HEK293 (cell line): ENCODE results near the gene PDK4.

ENCODE experiments used
- KLF1 ChIP-seq: fragments of 450-650 bp; formaldehyde crosslinking; IDR thresholded peaks from 2 replicates; pipeline ENCODE4 v1.5.1; 2016; ENCODE audit warnings: missing biosample characterization, missing genetic modification characterization
- REST ChIP-seq: fragments of 450-650 bp; formaldehyde crosslinking; IDR thresholded peaks from 2 replicates; pipeline ENCODE4 v1.5.1; 2016; ENCODE audit warnings: missing biosample characterization, missing genetic modification characterization
- TSHZ1 ChIP-seq: fragments of 450-650 bp; formaldehyde crosslinking; IDR thresholded peaks from 2 replicates; pipeline ENCODE4 v1.5.1; 2016; ENCODE audit warnings: missing biosample characterization, missing genetic modification characterization, borderline replicate concordance
- ZNF112 ChIP-seq: fragments of 450-650 bp; formaldehyde crosslinking; IDR thresholded peaks from 2 replicates; pipeline ENCODE4 v1.5.0; 2017; ENCODE audit warnings: missing biosample characterization, missing genetic modification characterization
- ZNF121 ChIP-seq: fragments of 450-650 bp; formaldehyde crosslinking; IDR thresholded peaks from 2 replicates; pipeline ENCODE4 v1.5.1; 2016; ENCODE audit warnings: missing biosample characterization, missing genetic modification characterization
- ZNF202 ChIP-seq: fragments of 450-650 bp; formaldehyde crosslinking; IDR thresholded peaks from 2 replicates; pipeline ENCODE4 v1.5.1; 2016; ENCODE audit warnings: missing biosample characterization, missing genetic modification characterization, borderline replicate concordance
- ZNF521 ChIP-seq: fragments of 450-650 bp; formaldehyde crosslinking; IDR thresholded peaks from 2 replicates; pipeline ENCODE4 v1.5.1; 2017; ENCODE audit warnings: missing biosample characterization, mild to moderate bottlenecking, missing genetic modification characterization
- ZNF600 ChIP-seq: fragments of 450-650 bp; formaldehyde crosslinking; IDR thresholded peaks from 2 replicates; pipeline ENCODE4 v1.5.1; 2016; ENCODE audit warnings: missing biosample characterization, missing genetic modification characterization
- ZNF777 ChIP-seq: fragments of 450-650 bp; formaldehyde crosslinking; IDR thresholded peaks from 2 replicates; pipeline ENCODE4 v1.5.1; 2017; ENCODE audit warnings: missing biosample characterization, missing genetic modification characterization, borderline replicate concordance
- TF ChIP-seq, protein P1 (sequence below): fragments of 450-650 bp; formaldehyde crosslinking; IDR thresholded peaks from 2 replicates; pipeline ENCODE4 v1.5.1; 2016; ENCODE audit warnings: missing biosample characterization, missing genetic modification characterization
- TF ChIP-seq, protein P2 (sequence below): fragments of 450-650 bp; formaldehyde crosslinking; IDR thresholded peaks from 2 replicates; pipeline ENCODE4 v1.5.1; 2016; ENCODE audit warnings: missing biosample characterization, missing genetic modification characterization
- TF ChIP-seq, protein P3 (sequence below): fragments of 450-650 bp; formaldehyde crosslinking; IDR thresholded peaks from 2 replicates; pipeline ENCODE4 v1.5.1; 2017; ENCODE audit warnings: missing biosample characterization, missing genetic modification characterization

GRCh38 chr7:95631527-95631926, 35.2 kb upstream of the PDK4 start:
- no peak for TF ChIP-seq ZNF202 (tag by site-specific recombination)
- TF ChIP-seq, protein P1, sequence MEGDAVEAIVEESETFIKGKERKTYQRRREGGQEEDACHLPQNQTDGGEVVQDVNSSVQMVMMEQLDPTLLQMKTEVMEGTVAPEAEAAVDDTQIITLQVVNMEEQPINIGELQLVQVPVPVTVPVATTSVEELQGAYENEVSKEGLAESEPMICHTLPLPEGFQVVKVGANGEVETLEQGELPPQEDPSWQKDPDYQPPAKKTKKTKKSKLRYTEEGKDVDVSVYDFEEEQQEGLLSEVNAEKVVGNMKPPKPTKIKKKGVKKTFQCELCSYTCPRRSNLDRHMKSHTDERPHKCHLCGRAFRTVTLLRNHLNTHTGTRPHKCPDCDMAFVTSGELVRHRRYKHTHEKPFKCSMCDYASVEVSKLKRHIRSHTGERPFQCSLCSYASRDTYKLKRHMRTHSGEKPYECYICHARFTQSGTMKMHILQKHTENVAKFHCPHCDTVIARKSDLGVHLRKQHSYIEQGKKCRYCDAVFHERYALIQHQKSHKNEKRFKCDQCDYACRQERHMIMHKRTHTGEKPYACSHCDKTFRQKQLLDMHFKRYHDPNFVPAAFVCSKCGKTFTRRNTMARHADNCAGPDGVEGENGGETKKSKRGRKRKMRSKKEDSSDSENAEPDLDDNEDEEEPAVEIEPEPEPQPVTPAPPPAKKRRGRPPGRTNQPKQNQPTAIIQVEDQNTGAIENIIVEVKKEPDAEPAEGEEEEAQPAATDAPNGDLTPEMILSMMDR (tag by site-specific recombination), result no peak
- no peak for TF ChIP-seq REST (tag by site-specific recombination)
- no peak for TF ChIP-seq ZNF121 (tag by site-specific recombination)
- TF ChIP-seq, protein P2, sequence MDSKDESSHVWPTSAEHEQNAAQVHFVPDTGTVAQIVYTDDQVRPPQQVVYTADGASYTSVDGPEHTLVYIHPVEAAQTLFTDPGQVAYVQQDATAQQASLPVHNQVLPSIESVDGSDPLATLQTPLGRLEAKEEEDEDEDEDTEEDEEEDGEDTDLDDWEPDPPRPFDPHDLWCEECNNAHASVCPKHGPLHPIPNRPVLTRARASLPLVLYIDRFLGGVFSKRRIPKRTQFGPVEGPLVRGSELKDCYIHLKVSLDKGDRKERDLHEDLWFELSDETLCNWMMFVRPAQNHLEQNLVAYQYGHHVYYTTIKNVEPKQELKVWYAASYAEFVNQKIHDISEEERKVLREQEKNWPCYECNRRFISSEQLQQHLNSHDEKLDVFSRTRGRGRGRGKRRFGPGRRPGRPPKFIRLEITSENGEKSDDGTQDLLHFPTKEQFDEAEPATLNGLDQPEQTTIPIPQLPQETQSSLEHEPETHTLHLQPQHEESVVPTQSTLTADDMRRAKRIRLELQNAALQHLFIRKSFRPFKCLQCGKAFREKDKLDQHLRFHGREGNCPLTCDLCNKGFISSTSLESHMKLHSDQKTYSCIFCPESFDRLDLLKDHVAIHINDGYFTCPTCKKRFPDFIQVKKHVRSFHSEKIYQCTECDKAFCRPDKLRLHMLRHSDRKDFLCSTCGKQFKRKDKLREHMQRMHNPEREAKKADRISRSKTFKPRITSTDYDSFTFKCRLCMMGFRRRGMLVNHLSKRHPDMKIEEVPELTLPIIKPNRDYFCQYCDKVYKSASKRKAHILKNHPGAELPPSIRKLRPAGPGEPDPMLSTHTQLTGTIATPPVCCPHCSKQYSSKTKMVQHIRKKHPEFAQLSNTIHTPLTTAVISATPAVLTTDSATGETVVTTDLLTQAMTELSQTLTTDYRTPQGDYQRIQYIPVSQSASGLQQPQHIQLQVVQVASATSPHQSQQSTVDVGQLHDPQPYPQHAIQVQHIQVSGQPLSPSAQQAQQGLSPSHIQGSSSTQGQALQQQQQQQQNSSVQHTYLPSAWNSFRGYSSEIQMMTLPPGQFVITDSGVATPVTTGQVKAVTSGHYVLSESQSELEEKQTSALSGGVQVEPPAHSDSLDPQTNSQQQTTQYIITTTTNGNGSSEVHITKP (tag by site-specific recombination), result no peak
- TF ChIP-seq, protein P3, sequence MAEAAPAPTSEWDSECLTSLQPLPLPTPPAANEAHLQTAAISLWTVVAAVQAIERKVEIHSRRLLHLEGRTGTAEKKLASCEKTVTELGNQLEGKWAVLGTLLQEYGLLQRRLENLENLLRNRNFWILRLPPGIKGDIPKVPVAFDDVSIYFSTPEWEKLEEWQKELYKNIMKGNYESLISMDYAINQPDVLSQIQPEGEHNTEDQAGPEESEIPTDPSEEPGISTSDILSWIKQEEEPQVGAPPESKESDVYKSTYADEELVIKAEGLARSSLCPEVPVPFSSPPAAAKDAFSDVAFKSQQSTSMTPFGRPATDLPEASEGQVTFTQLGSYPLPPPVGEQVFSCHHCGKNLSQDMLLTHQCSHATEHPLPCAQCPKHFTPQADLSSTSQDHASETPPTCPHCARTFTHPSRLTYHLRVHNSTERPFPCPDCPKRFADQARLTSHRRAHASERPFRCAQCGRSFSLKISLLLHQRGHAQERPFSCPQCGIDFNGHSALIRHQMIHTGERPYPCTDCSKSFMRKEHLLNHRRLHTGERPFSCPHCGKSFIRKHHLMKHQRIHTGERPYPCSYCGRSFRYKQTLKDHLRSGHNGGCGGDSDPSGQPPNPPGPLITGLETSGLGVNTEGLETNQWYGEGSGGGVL (tag by site-specific recombination), result no peak
- TF ChIP-seq TSHZ1 (tag by site-specific recombination), result no peak
- no peak for TF ChIP-seq ZNF777
- TF ChIP-seq ZNF521 (tag by site-specific recombination), result no peak
- TF ChIP-seq ZNF600 (tag by site-specific recombination), result no peak
- TF ChIP-seq KLF1, result no peak
- no peak for TF ChIP-seq ZNF112 (tag by site-specific recombination)
